ENCODE results near the gene HCFC1. TPM values are rescaled to one million over a fixed set of nuclear protein-coding genes. Genes with fewer than 3 reads are reported as not detected.
"Not testable (repeated sequence)": the region's sequence is repeated elsewhere in the genome, so short reads cannot be mapped to it uniquely, and the experiment has no call there.

HCFC1 gene
- polyA plus RNA-seq, 5 donors, result 26.7 to 48.5 (median 31.9) TPM

GRCh38 chrX:154010330-154011087 lies 38.9 kb upstream of the HCFC1 start:
- no peak for DNase-seq

- no peak for DNase-seq
These were observed 36.9 kb upstream of the HCFC1 start for GRCh38 chrX:154008521-154008920.

- DNase-seq, result no peak
These were observed 35.3 kb upstream of the HCFC1 start for GRCh38 chrX:154006947-154007346.

- no peak for DNase-seq
These were observed 32.7 kb upstream of the HCFC1 start for GRCh38 chrX:154004315-154004714.

- no peak for DNase-seq
These were observed 30.6 kb upstream of the HCFC1 start for GRCh38 chrX:154002215-154002719.

- DNase-seq, result no peak
These were observed 28.4 kb upstream of the HCFC1 start for GRCh38 chrX:154000051-154000450.

- no peak for DNase-seq
These were observed 27.9 kb upstream of the HCFC1 start for GRCh38 chrX:153999359-154000037.

GRCh38 chrX:153995504-153995903 lies 23.9 kb upstream of the HCFC1 start:
- DNase-seq, result no peak

- DNase-seq, result not testable (repeated sequence)
These were observed 22.8 kb upstream of the HCFC1 start for GRCh38 chrX:153994398-153994797.

- no peak for DNase-seq
These were observed 22.4 kb upstream of the HCFC1 start for GRCh38 chrX:153993978-153994377.

- no peak for DNase-seq
These were observed 21.5 kb upstream of the HCFC1 start for GRCh38 chrX:153993079-153993478.

- no peak for DNase-seq
These were observed 20.6 kb upstream of the HCFC1 start for GRCh38 chrX:153992180-153992579.

GRCh38 chrX:153991013-153991580 lies 19.5 kb upstream of the HCFC1 start:
- DNase-seq, result no peak

GRCh38 chrX:153989973-153990655 lies 18.5 kb upstream of the HCFC1 start:
- DNase-seq, result no peak

GRCh38 chrX:153988493-153988892 lies 16.9 kb upstream of the HCFC1 start:
- DNase-seq, result no peak

GRCh38 chrX:153984351-153985178 lies 12.9 kb upstream of the HCFC1 start:
- DNase-seq, result no peak

- no peak for DNase-seq
These were observed 11.7 kb upstream of the HCFC1 start for GRCh38 chrX:153983321-153983801.

GRCh38 chrX:153981771-153982533 lies 10.3 kb upstream of the HCFC1 start:
- DNase-seq, result no peak

GRCh38 chrX:153981231-153981630 lies 9.6 kb upstream of the HCFC1 start:
- DNase-seq, result no peak

GRCh38 chrX:153980394-153980793 lies 8.8 kb upstream of the HCFC1 start:
- DNase-seq, result not testable (repeated sequence)

Measured in right lung (tissue), 5 donors.